ENCODE results near the gene C19orf67.

The C19orf67 gene

DNA sequence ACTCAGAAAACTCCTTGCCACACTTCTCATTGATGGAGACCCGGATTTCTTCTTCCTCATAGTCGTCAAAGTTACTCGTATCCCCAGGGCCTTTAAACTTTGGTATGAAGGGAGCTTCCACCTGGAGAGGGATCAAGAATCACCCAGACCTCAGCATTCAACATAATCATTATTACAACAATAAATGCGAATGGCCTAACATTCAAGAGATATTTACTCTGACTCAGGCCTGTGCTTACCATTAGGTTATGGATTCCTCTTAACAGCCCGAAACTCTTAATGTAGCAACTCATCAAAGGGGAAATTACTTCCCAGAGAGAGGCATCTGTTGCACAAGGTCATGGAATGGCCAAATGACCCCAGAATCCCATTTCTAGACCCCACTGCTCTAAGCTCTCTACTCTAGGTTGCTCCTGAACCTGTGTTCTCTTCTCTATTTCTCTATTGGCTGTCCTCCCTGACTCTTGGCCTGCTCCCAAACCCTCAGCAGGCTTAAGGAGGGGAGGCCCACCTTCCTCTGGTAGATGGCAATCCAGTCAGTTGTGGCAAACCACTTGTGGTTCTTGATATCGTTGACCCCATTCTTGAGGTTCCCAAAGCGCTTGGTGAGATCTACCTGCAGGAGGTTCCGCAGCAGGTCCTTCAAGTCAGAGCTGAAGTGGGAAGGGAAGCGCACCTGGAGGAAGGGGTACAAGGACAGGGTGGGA, 7.7 kb upstream of the C19orf67 start (continued):
- TF ChIP-seq ZNF280D (tag by site-specific recombination; IDR thresholded peaks at IDR 0.05) (0 out of 2 replicates have a peak, but pooled peaks have one; percentile 27), SETDB1 (IDR thresholded peaks at IDR 0.05; ENCODE audit: insufficient read length, low read length) (peak; percentile 97), ZNF426 (tag by site-specific recombination; IDR thresholded peaks at IDR 0.05) (no peak)

GRCh38 chr19:14091813-14092462, 6.4 kb upstream of the C19orf67 start:
- no peak overlapping the region for H3K27ac ChIP-seq (ENCODE audit: extremely low read depth, low read depth, low read length)
- H3K9me3 ChIP-seq (ENCODE audit: control insufficient read depth, insufficient read depth, low read depth, low read length): no peaks in the 10 kb centered on the region
- ChIA-PET POLR2A (interaction anchor here (1.4 kb wide), 1 partner anchor 45 kb away, joined by 3 read pairs; no protein-coding TSS in a partner anchor), CTCF (interaction anchor here (0.7 to 0.9 kb wide), 3 partner anchors 10 to 38 kb away, joined by 3 read pairs; a partner anchor contains a TSS)
- H3K4me1 ChIP-seq (ENCODE audit: control insufficient read depth, insufficient read depth, low read length): no peaks in the 10 kb centered on the region
- TF ChIP-seq ZNF560 (tag by site-specific recombination; IDR thresholded peaks at IDR 0.05; ENCODE audit: borderline replicate concordance) (no peak), ZNF510 (tag by site-specific recombination; IDR thresholded peaks at IDR 0.05; ENCODE audit: insufficient replicate concordance) (peak; percentile 16), ZNF398 (tag by site-specific recombination; IDR thresholded peaks at IDR 0.05) (peak; percentile 14; the same call in 1 of the 2 replicates), ZBTB11 (tag by site-specific recombination; conservative IDR thresholded peaks at IDR 0.05; ENCODE audit: low read depth) (0 out of 2 replicates have a peak, but pooled peaks have one; percentile 0)
- peak overlapping the region; percentile 52 for H3K4me3 ChIP-seq (ENCODE audit: low read depth, low read length)
- H3K36me3 ChIP-seq (ENCODE audit: control insufficient read depth in 2 of 2, insufficient read depth in 1 of 2, low read length in 2 of 2): peaks cover 4 to 21% of the 10 kb centered on the region in 2 experiments; a peak in 2 of 3 replicates

DNA sequence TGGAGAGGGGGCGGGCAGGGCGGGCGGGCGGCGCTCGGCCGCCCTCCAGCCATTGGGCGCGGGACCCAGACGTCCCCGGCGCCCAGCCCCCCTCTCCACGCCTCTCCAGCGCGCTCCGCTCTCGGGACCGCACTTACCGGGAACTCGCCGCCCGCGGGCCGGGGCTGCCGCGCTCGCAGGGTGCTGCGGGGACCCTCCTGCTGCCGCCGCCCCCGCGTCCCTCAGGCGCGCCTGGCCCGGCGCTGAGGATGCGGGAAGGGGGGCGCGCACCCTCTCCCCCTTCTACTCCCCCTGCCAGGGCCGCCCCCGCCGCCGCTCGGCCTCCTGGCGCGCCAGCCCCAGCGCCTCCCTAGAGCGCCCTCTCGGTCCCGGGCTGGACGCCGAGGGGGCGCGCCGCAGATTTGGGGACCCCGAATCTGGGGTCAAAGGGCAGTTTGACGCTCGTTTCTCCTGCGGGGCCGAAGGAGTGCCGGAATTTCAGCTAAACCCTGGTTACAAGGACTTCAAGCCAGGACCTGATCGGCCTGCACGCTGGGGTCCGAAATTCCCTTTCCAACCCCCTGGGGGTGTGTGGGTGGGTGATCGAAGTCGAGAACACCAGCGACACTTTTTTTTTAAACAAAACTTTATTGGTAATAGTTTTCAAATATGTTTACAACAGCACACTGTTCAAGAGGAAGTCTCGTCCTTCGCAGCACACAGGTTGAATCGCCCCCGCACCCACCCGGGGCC, 5.7 kb upstream of the C19orf67 start:
- Histone ChIP-seq H3K27ac (ENCODE audit: extremely low read depth, low read depth, low read length) (peak overlapping the region; percentile 68; the same call in 1 of the 2 replicates), H3K4me3 (ENCODE audit: low read depth, low read length) (peak overlapping the region; percentile 52), H3K9me3 (ENCODE audit: control insufficient read depth, insufficient read depth, low read depth, low read length) (no peaks in the 10 kb centered on the region), H3K36me3 (ENCODE audit: control insufficient read depth in 2 of 2, insufficient read depth in 1 of 2, low read length in 2 of 2) (peaks cover 4 to 14% of the 10 kb centered on the region in 2 experiments; a peak in 2 of 3 replicates), H3K4me1 (ENCODE audit: control insufficient read depth, insufficient read depth, low read length) (no peaks in the 10 kb centered on the region)
- ChIA-PET CTCF (interaction anchor here (0.7 to 0.9 kb wide), 3 partner anchors 10 to 39 kb away, joined by 3 read pairs; a partner anchor contains a TSS), POLR2A (interaction anchor here (1.4 kb wide), 1 partner anchor 46 kb away, joined by 3 read pairs; no protein-coding TSS in a partner anchor)
- peak; percentile 90 for TF ChIP-seq GLIS2 (tag by site-specific recombination; IDR thresholded peaks at IDR 0.05)
- peak; percentile 28; the same call in 1 of the 2 replicates for TF ChIP-seq KLF7 (tag by site-specific recombination; IDR thresholded peaks at IDR 0.05; ENCODE audit: borderline replicate concordance)
- no peak for TF ChIP-seq ZNF140 (tag by site-specific recombination; IDR thresholded peaks at IDR 0.05)
- no peak for TF ChIP-seq MZF1 (tag by site-specific recombination; IDR thresholded peaks at IDR 0.05; ENCODE audit: borderline replicate concordance)
- TF ChIP-seq ZNF596 (tag by site-specific recombination; IDR thresholded peaks at IDR 0.05): peak; percentile 41; the same call in 1 of the 2 replicates
- peak; percentile 27; the same call in 1 of the 2 replicates for TF ChIP-seq ZNF394 (tag by site-specific recombination; IDR thresholded peaks at IDR 0.05; ENCODE audit: borderline replicate concordance)
- TF ChIP-seq ZSCAN30 (tag by site-specific recombination; IDR thresholded peaks at IDR 0.05): 0 out of 2 replicates have a peak, but pooled peaks have one; percentile 51
- no peak for TF ChIP-seq ZBTB1 (tag by site-specific recombination; IDR thresholded peaks at IDR 0.05)
- 0 out of 2 replicates have a peak, but pooled peaks have one; percentile 34 for TF ChIP-seq ZNF626 (tag by site-specific recombination; IDR thresholded peaks at IDR 0.05)
- no peak for TF ChIP-seq ZNF791 (tag by site-specific recombination; IDR thresholded peaks at IDR 0.05)
- TF ChIP-seq ZNF23 (tag by site-specific recombination; IDR thresholded peaks at IDR 0.05; ENCODE audit: borderline replicate concordance): no peak
- TF ChIP-seq ZBTB17 (tag by site-specific recombination; IDR thresholded peaks at IDR 0.05): no peak; the same call in 1 of the 2 replicates
- peak; percentile 68; the same call in 1 of the 2 replicates for TF ChIP-seq ZNF561 (tag by site-specific recombination; IDR thresholded peaks at IDR 0.05; ENCODE audit: borderline replicate concordance)
